NCI-H82 (cell line): Measurements from ENCODE around the gene AK5.
"Not testable (repeated sequence)": the region's sequence is repeated elsewhere in the genome, so short reads cannot be mapped to it uniquely, and the experiment has no call there.

Experiments used
- DNase-seq: peaks from one replicate; lab custom pipeline; 2025; lab: John Stamatoyannopoulos, UW

Gene AK5

DNA sequence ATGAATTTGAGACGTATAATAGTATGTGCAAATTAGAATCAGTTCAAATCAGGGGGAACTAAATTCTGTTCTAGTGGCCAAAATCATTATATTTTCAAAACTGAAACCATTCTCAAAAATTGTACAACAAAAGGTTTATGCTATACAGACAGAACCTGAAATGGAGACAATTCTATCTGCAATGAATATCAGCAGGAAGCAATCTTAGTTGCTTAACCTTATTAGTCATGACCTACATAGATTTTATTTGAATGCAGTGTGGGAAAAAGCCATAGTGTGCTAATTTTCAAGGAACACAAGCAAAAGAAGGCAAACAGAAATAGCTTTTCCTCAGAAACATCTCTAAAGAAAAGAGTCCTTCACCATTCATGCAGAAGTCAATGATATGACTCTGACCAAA is 6.5 kb downstream of the AK5 start:
- DNase-seq, result no peak

DNA sequence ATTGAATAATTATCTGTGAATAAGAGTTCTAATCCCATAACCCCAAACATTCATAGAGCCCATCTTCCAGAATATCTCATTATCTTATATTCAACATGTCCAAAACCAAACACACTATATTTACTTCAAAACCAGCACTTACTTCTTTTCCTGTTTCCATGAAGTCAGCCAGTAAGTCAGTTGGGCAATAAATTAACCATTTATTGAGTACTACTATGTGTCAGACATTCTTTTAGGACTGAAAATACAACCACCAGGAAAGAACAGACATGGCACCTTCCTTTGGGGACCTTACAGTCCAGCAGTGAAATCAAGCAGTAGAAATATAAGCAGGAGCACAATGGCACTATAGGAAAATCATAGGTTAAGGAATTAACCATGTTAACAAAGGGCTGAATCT is 8.8 kb downstream of the AK5 start:
- no peak for DNase-seq

DNA sequence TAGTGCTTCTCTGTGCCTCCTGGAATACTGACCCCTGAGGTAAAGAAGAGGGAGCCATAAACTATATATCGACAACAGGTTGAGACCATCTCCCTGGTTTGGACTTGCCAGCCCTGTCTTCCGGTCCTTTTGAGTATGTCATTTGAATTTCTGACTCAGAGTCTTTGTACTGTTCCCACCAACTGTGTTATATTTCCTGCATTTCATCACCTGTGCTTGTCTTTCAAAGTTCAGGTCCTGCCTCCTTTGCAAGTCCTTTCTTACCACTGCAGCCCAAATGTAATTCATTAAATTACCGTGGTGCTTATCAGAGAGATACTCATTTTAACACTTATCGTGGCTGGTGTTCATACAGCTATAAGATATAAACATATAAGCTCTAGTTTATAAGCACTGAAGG is 10.7 kb downstream of the AK5 start:
- DNase-seq, result no peak

DNA sequence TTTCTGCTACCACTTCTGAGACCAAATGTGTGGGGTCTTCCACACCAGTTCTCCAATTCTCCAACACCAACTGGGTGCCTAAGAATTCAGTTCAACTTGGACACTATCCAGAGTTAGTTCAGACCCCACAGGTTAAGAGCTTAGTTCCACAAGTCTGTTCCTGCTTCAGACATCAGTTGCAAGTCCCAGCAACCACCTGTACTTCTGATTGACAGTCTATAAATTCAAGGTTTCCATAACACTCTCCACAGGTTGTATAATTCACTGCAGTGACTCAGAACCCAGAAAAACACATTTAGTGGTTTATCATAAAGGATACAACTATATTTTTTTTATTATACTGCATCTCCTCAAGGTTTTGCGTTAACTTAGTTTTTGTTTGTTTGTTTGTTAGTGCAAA is 18.7 kb downstream of the AK5 start:
- no peak for DNase-seq

DNA sequence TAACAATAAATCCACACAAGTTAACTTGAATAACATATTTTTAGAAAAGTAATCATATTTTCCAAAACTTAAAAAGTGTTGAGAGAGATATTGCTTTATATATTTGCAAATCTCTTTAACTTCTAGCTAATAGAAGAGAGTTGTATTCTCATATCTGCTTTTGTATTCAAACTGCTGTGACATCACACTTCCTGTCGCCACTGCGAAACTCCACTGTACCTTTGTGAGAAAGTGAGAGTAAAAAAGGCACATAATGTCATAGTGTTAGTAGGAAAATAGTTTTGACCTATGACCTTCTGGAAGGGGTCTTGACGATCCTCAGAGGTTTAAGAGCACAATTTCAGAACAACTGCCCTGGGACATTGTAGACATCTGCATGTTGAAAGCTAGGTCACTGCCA is 21.6 kb downstream of the AK5 start:
- no peak for DNase-seq

DNA sequence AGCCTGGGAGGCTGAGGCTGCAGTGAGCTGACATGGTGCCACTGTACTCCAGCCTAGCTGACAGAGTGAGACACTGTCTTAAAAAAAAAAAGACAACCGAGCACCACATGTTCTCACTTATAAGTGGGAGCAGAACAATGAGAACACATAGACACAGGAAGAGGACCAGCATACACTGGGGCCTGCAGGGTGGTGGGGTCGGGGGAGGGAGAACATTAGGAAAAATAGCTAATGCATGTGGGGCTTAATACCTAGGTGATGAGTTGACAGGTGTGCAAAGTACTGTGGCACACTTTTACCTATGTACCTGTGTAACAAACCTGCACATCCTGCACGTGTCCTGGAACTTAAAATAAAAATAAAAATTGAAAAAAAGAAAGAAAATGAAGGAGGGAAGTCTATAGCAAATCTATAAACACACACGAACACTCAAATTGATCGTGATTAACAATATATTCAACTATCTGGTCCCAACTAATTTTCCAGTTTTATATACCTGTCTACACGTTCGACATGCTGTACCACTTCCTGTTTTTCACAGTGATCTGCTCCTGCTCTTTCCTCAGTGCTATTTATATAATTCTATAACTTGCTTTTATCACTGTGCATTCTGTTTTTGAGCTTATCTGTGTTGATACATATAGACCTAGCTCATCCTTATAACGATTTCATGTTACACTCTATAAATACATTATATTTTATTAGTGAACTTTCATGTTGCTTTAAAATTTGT is 27.2 kb downstream of the AK5 start:
- DNase-seq, result no peak

DNA sequence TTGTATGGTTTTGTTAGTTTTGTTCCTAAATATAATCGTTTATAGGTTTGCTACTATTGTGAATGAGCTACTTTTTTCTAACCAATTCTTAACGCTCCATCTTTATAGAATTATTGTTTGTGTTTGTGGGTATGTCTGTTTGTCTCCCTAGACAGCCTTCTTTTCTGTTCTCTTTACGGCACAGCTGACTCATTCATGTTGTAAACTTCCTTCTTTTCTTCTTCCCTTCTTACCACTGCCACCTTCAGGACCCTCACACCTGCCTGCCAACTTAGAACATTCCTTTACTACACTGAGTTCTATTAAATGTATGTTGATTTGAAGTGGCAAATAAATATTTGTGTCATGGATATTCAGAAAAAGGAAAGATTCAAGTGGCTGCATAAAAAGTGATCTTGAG is 29.1 kb downstream of the AK5 start:
- no peak for DNase-seq

DNA sequence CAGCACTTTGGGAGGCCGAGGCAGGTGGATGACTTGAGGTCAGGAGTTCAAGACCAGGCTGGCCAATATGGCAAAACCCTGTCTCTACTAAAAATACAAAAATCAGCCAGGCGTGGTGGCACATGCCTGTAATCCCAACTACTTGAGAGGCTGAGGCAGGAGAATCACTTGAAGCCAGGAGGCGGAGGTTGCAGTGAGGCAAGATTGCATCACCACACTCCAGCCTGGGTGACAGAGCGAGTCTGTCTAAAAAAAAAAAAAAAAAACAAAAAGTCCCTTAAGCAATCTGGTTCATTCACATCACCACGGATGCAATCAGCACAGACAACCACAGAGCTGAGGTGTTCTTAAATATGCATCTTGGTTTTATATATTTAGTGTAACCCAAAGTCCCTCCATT is 30.5 kb downstream of the AK5 start:
- not testable (repeated sequence) for DNase-seq

DNA sequence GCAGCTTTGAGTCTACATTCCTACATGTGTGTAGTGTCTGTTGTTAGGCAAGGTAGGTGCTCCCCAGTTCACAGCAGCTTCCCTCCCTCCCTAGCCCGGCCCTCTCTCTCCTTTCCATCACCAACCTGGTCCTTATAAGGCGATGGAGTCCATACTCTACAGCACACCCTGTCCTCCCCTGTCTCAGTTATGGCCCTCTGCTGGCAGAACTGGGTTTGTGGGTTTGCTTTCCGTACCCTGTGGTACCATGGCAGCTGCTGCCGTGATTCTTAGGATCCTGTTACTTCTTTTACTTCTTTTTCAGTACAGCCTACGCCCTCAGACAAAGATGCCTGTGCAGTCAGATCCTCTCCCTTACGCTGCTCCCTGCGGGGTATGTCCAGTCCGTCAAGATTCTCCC is 31.7 kb downstream of the AK5 start:
- DNase-seq, result peak; percentile 62

DNA sequence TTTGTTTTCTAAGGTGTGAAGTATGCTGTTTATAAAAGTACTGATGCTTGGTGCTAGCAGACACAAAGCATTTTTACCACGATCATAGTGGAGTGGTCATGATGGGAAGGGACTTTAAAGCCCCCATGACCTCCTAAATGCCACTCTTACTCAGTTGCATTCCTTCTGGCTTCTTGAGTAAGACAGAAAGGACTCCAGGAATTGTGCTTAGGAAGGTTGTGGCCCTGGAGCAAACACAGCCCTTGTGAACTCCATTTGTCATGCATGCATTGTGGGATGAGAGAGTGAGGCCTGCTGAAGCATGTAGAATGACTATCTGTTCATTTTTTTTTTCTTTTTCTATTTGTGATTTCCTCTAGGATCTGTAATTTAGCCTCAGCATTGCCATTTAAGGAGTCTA is 34.2 kb downstream of the AK5 start:
- DNase-seq, result no peak

DNA sequence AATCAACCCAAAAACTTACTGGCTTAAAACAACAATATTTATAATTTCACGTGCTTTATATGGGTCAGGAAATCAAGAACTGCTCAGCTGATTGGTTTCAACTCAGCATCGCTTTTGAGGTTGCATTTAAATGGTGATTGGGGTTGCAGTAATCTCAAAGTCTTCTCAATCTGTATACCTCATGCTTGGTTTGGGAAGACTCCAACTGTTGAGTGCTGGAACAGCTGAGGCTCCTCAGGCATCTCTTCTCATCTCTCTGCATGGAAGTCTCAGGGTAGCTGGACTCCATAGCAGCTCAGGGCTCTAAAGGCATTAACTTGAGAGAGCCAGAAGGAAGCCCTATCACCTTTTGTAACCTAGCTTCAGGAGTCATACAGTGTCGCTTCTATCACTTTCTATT is 35.1 kb downstream of the AK5 start:
- no peak for DNase-seq

DNA sequence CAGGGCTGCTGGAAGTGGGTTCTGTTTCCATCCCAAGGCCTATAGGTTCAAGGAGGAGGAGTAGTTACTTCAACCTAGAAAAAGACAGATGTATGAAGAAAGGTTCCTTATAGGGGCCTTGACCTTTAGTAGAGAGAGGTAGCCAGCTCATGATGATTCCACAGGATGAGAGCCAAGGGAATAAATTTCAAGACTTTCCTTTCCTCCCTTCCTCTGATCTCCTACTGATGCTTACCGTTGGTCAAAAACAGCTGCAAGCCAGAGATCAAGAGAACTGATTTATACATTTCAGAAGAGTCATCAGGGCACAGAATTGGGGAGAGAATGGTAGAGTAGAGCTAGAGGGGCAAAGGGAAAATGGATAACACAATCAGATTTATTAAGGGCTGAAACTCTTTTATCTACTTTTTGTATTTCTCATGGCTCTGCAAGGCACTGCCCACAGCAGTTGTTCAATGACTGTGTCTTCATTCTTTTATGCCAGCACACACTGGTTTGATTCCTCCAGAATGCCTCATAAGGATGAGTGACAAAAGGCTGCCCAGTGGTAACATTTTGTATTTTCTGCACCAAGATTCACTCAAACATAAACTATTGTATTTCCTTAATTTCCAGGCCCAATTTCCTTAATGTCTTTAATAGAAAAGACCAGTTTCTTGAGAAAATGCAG is 37.4 kb downstream of the AK5 start:
- DNase-seq, result no peak

DNA sequence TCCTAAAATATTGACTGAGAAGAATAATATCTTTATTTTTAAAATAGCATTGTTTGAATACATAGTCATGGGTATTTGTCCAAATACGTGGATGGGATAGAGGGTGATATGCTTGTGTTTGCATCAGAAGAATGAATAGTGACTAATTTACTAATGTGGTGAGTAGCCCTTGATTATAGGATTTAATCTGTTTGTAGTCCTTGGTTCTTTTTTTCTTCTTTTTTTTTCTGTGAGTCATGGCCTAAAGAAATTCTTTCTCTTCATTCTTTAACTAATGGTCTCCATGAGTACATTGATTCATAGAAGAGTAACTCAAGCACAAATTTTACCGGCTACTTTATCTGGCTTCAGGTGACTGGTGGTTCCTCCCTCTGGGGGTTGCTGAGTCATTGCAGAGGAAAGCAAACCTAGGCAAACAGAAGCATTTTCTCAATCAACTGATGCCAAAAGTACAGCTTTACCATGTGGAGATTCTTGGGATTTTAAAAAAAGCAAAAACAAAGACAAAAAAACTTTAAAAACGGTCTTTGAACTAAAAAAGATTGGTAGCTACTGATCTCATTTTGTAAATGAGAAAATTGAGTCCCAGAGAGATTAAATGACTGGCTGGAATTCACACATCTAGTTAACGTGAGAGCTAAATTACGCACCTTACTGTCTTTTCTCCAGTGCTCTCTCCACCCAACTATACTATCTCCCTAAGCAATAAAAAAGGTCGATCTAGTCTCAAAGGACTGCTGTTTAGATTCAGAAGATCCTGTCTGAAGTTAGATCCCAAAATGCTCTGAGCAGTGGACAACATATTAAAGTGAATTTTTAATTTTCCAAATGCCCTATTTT is 40.5 kb downstream of the AK5 start:
- no peak for DNase-seq

DNA sequence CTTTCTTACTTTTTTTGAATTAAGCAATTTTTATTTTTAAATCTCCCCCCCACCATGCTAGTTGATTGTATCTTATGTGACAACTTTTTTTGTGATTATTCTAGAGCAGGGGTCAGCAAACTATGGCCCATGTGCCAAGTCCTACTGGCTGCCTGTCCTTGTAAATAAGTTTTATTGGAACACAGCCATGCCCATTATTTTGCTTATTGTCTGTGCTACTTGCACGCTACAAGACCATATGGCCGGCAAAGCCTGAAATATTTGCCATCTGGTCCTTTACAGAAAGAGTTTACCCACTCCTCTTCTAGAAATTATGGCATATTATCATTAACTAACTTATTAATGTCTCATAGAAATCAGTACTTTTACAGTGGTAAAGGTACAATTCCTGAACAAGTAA is 51.7 kb downstream of the AK5 start:
- peak; percentile 58 for DNase-seq

DNA sequence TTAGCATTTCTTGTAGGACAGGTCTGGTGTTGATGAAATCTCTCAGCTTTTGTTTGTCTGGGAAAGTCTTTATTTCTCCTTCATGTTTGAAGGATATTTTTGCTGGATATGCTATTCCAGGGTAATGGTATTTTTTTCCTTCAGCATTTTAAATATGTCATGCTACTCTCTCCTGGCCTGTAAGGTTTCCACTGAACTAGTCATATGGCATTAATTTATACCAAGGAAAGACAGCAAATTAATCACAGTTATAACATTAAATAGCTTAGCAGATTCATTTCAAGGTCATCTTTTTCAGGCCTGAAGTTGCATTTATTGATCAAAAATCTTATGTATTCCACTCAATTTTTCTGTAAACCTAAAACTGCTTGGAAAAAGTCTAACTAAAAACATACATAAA is 54.9 kb downstream of the AK5 start:
- DNase-seq, result no peak

DNA sequence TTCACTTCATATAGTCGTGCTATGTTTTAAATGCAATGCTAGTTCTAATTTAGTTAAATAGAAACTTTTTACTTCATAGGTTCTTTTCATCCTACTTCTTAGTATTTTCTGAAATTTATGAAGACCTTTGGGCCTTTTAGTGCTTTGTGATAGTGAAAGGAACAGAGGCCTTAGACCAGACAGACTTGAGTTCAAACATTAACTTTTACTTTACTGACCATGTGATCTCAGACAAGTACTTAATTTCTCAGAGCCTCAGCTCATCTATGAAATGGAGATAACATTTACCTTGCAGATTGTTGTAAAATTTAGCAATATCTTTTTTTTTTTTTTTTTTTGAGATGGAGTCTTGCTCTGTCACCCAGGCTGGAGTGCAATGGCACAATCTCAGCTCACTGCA is 57.5 kb downstream of the AK5 start:
- no peak for DNase-seq

DNA sequence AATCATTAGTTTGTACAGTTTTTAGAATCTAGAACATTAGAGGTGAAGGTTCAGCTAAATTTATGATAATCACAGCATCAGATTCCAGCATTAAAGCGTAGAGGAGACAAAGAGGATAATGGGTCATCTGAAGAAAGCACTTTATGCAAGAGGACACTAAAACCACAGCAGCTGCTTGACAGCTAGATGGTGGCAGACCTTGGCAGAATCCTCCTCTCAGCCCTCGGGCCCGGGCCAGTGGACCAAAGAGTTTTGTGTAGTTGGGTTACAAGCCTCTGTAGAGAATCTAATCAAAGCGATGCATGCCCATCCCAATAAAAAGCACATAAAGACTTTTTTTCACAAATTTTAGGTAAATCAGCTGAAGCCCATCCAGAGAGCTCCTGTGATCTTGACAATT is 59.4 kb downstream of the AK5 start:
- no peak for DNase-seq

DNA sequence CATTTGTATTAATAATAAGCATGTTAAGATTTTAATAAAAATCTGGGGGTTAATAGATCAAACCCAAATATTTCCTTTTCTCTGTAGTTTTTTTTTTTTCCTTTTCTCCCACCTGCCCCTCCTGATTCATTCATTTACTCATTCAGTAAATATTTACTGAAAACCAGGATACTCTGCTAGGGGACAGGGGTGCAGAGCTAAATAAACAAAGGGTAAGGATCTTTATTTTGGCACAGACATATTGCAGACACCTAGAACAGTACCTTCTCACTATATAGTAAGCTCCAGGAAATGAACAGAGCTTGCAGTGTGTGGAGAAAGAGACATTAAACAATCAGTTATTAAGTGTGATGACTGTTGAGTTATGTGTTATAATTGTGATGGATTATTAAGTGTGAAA is 60.9 kb downstream of the AK5 start:
- DNase-seq, result no peak

DNA sequence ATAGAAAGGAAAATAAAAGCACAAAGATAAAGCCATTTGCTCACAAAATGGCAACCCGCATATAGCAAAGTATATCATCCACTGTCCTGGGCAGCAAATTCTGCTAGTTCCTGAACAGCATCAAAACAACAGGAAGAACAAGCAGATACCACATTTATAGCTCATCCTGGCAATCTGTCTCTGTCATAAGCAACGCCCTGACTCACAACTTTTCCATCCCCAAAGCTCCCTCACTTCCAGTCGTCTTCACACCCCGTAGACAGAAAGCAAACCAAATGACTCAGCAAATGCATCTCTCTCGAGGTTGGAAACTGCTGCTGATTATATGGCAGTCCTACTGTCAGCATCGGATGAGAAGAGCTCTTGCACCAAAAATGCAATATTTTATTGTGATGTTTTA is 65.8 kb downstream of the AK5 start:
- no peak for DNase-seq

DNA sequence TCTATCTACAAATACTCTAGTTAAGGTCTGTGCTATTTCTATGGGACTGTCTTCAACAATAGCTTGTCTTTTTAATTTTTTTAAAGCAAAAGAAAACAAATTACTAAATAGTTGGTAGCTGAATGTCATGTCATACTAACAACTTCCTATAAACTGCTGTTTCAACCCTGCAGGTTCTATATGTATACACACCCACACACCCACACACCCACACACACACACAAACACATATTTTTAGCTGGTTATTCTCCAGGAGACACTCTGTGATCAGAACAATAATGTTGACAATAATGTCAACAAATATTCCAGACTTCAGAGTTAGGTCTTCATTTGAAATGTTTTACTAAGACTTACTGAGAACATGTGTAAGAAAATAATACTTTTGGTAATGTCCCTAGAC is 66.7 kb downstream of the AK5 start:
- no peak for DNase-seq

DNA sequence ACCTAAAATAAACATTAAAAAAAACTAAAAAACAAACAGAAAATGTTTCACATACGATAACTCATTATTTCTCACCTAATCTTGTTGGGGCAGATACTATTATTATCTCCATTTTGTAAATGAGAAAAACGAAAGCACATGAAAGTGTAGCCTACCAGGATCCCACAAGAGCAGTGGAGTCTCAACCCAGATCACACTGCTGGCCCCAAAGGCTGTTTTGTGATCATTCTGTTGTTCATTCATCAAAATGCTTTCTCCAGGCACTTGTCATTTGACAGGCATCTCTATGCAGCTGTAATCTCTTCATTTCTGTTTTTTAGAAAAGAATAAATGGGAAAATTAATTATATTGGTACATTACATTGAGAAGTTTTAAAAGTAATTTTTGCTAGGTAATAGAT is 67.5 kb downstream of the AK5 start:
- no peak for DNase-seq

DNA sequence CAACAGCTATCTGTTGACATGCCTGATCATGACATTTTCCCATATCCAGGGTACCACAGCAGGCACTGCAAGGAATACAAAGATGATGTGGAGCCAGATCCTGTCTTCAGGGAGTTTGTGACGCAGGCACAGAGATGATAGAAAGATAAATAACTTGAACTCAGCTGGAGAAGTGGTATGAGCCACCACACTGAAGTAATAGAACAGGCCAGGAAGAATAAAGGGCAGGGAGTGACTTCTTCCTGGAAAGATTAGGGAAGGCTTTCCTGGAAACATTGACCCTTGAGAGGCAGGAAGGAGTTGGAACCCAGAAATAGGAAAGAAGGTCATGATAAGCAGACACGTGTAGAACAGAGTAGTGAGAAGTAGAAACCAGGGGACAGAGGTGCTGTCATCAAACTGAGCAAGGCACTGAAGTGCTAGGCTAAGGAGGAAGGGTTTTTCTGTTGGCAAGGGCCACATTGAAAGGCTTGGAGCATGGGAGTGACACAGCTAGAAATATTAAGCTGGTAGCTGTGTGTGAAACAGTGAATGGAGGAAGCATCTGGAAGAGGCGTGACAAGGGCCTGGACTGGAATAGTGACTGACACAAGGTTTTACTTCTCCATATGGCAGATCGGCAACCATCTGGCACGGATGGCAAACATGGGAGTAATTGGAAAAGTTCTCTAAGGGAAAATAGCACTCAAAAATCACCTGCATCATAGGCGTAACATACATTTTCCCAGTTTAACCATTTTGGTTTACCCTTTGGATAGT is 68.4 kb downstream of the AK5 start:
- DNase-seq, result peak; percentile 80
